ENCODE results near the gene PLEKHN1.

Gene PLEKHN1

GRCh38 chr1:999725-1000356 is 33.6 kb downstream of the PLEKHN1 start, which contains the start of gene HES4:
HES4 (minus strand) TSS chr1:1000097; CDS start chr1:999973, 124 bp downstream.
- peak; percentile 94 for DNase-seq
- peak within 1 kb of the TSS; percentile 83 for H3K9ac ChIP-seq (ENCODE audit: low read length)

DNA sequence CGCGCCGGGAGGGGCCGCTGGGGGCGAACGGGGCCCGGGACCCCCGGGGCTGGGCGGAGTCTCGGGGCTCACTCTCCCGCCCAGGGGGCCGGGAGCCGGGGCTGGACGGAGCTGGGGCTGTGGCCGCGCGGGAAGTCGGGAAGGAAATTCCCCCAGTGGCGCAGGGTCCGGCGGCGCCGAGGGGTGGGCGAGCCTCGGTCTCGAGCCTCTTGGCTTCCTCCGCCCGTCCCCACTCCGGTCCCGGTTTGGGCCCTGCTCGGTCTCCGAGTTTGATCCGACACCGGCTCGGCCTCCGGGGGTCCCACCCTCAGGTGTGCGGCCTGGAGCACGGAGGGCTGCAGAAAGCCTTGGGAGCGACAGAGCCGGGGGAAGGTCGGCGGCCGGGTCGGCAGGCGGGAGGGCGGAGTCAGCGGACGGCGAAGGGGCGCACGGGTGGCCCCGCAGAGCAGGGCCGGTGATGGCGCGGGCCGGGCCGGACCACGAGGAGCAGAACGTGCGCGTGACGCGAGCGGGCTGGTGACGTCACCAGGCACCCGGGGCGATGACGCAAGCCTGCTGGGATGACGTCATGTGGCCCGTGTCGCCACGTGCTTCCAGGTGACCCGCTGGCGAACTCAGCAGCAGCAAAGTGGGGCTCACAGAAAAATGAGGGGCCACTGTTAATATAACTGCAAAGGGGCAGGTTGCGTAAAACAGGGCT is 34.2 kb downstream of the PLEKHN1 start:
- Histone ChIP-seq H3K4ac (ENCODE audit: low read depth in 1 of 2, low read length in 2 of 2) (peak overlapping the region; percentile 85 to 97), H3K27me3 (ENCODE audit: control insufficient read depth in 1 of 2, insufficient read depth in 1 of 2, low read length in 2 of 2) (peaks cover 16 to 82% of the 10 kb centered on the region in 2 experiments), H3K9me3 (ENCODE audit: control insufficient read depth, low read length) (no peaks in the 10 kb centered on the region), H3K27ac (ENCODE audit: low read length, poor library complexity, severe bottlenecking) (no peak overlapping the region), H2AFZ (ENCODE audit: low read depth, low read length) (peak overlapping the region; percentile 78), H2BK15ac (ENCODE audit: low read depth, poor library complexity, severe bottlenecking) (peak overlapping the region; percentile 87), H2BK5ac (ENCODE audit: low read depth, low read length, poor library complexity, severe bottlenecking) (no peak overlapping the region), H2AK5ac (ENCODE audit: low read length, severe bottlenecking) (no peak overlapping the region), H4K8ac (ENCODE audit: low read length) (peak overlapping the region; percentile 71), H3K9ac (ENCODE audit: low read length) (peak overlapping the region; percentile 83), H3K4me3 (ENCODE audit: insufficient read depth in 1 of 2, low read depth in 1 of 2, low read length in 2 of 2) (peak overlapping the region; percentile 55 to 71), H3K4me1 (ENCODE audit: control insufficient read depth, insufficient read depth, low read depth, low read length) (peaks cover 55% of the 10 kb centered on the region), H3K23ac (ENCODE audit: low read length in 2 of 2) (peak overlapping the region in 1 of 2 experiments; percentile 94), H3K14ac (ENCODE audit: low read length in 2 of 2) (peak overlapping the region in 1 of 2 experiments; percentile 86), H4K91ac (ENCODE audit: low read length) (peak overlapping the region; percentile 80), H2BK12ac (ENCODE audit: low read length in 2 of 2) (peak overlapping the region in 1 of 2 experiments; percentile 90), H3K79me1 (replicated peaks; ENCODE audit: low read length, poor library complexity, severe bottlenecking) (peaks cover 4% of the 10 kb centered on the region), H3K36me3 (ENCODE audit: control insufficient read depth in 1 of 2, insufficient read depth in 2 of 2, low read depth in 1 of 2, low read length in 2 of 2) (peaks cover 0 to 11% of the 10 kb centered on the region in 2 experiments), H2BK120ac (ENCODE audit: low read depth, low read length) (peak overlapping the region; percentile 95), H3K18ac (ENCODE audit: low read depth in 1 of 2, low read length in 2 of 2) (peak overlapping the region; percentile 82 to 98), H3K4me2 (ENCODE audit: low read length, poor library complexity, severe bottlenecking) (peak overlapping the region; percentile 99)
- under 1% methylated on average over 70 of the region's 75 CpGs for WGBS
- peak; percentile 90 for DNase-seq

More at GRCh38 chr1:999725-1000356, 33.6 kb downstream of the PLEKHN1 start, which contains the start of gene HES4:
- peaks cover 4% of the 10 kb centered on the region for H3K79me1 ChIP-seq (replicated peaks; ENCODE audit: low read length, poor library complexity, severe bottlenecking)
- H4K91ac ChIP-seq (ENCODE audit: low read length) = peak within 1 kb of the TSS; percentile 80
- H3K27ac ChIP-seq (ENCODE audit: low read length, poor library complexity, severe bottlenecking) = no peak within 1 kb of the TSS
- peak within 1 kb of the TSS in 1 of 2 experiments; percentile 90 for H2BK12ac ChIP-seq (ENCODE audit: low read length in 2 of 2)
- no peak within 1 kb of the TSS for H2BK5ac ChIP-seq (ENCODE audit: low read depth, low read length, poor library complexity, severe bottlenecking)
- H2AK5ac ChIP-seq (ENCODE audit: low read length, severe bottlenecking) = no peak within 1 kb of the TSS
- H3K14ac ChIP-seq (ENCODE audit: low read length in 2 of 2) = peak within 1 kb of the TSS in 1 of 2 experiments; percentile 86
- peak within 1 kb of the TSS; percentile 95 for H2BK120ac ChIP-seq (ENCODE audit: low read depth, low read length)
- H2BK15ac ChIP-seq (ENCODE audit: low read depth, poor library complexity, severe bottlenecking) = peak within 1 kb of the TSS; percentile 87
- H3K36me3 ChIP-seq (ENCODE audit: control insufficient read depth in 1 of 2, insufficient read depth in 2 of 2, low read depth in 1 of 2, low read length in 2 of 2) = peaks cover 0 to 11% of the 10 kb centered on the region in 2 experiments
- peak within 1 kb of the TSS; percentile 82 to 98 for H3K18ac ChIP-seq (ENCODE audit: low read depth in 1 of 2, low read length in 2 of 2)
- H3K4me2 ChIP-seq (ENCODE audit: low read length, poor library complexity, severe bottlenecking) = peak within 1 kb of the TSS; percentile 99
- peak within 1 kb of the TSS; percentile 75 for H4K8ac ChIP-seq (ENCODE audit: low read length)
- peaks cover 16 to 82% of the 10 kb centered on the region in 2 experiments for H3K27me3 ChIP-seq (ENCODE audit: control insufficient read depth in 1 of 2, insufficient read depth in 1 of 2, low read length in 2 of 2)
- under 1% methylated on average over 64 of the region's 95 CpGs for WGBS
- H3K4me3 ChIP-seq (ENCODE audit: insufficient read depth in 1 of 2, low read depth in 1 of 2, low read length in 2 of 2) = peak within 1 kb of the TSS; percentile 55 to 71
- H2AFZ ChIP-seq (ENCODE audit: low read depth, low read length) = peak within 1 kb of the TSS; percentile 78
- peak within 1 kb of the TSS in 1 of 2 experiments; percentile 100 for H3K23ac ChIP-seq (ENCODE audit: low read length in 2 of 2)
- no peaks in the 10 kb centered on the region for H3K9me3 ChIP-seq (ENCODE audit: control insufficient read depth, low read length)
- peaks cover 48% of the 10 kb centered on the region for H3K4me1 ChIP-seq (ENCODE audit: control insufficient read depth, insufficient read depth, low read depth, low read length)
- H3K4ac ChIP-seq (ENCODE audit: low read depth in 1 of 2, low read length in 2 of 2) = peak within 1 kb of the TSS; percentile 85 to 97

DNA sequence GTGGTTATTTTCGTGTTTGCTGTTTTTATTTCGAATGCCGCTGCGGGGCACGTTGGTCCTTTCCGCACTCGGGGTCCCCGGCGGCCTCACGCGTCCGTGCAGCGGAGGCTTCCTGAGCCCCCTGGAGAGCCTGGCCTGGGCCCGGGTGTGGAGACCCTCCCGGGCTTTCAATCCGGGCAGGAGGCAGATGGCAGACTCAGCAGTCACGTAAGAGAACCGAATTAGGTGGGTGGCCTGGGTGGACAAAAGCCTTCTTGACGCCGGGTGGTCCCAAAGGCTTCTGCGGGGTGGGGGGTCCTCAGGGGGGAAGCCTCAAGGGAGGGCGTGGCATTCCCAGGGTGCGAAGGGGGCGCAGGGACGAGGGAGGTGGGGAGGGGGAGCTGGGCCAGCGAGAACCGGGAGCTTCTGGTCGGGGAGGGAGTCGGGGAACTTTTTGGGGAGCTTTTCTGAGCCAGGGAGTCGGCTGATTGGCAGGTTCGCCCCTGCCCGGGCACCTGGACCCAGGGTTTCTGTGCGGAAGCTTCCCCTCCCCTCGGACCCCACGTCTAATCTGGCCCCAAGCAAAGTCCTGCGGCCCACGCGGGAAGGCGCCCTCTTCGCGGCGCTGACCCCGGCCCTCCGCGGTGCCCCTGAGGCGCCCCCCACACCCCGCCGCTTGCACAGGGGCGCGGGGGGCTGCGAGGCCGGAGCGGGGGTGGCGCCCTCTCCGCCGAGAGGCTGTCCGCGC is 34.9 kb downstream of the PLEKHN1 start:
- Histone ChIP-seq H3K9ac (ENCODE audit: low read length) (peak overlapping the region; percentile 83), H4K91ac (ENCODE audit: low read length) (no peak overlapping the region), H3K9me3 (ENCODE audit: control insufficient read depth, low read length) (no peaks in the 10 kb centered on the region), H3K27ac (ENCODE audit: low read length, poor library complexity, severe bottlenecking) (no peak overlapping the region), H2AFZ (ENCODE audit: low read depth, low read length) (no peak overlapping the region), H3K4me3 (ENCODE audit: insufficient read depth in 1 of 2, low read depth in 1 of 2, low read length in 2 of 2) (peak overlapping the region; percentile 47 to 55), H3K23ac (ENCODE audit: low read length in 2 of 2) (no peak overlapping the region), H2BK15ac (ENCODE audit: low read depth, poor library complexity, severe bottlenecking) (peak overlapping the region; percentile 75), H2BK12ac (ENCODE audit: low read length in 2 of 2) (peak overlapping the region in 1 of 2 experiments; percentile 90), H2BK120ac (ENCODE audit: low read depth, low read length) (peak overlapping the region; percentile 46), H3K18ac (ENCODE audit: low read depth in 1 of 2, low read length in 2 of 2) (peak overlapping the region; percentile 34 to 35), H3K4me2 (ENCODE audit: low read length, poor library complexity, severe bottlenecking) (peak overlapping the region; percentile 99), H2AK5ac (ENCODE audit: low read length, severe bottlenecking) (no peak overlapping the region), H3K36me3 (ENCODE audit: control insufficient read depth in 1 of 2, insufficient read depth in 2 of 2, low read depth in 1 of 2, low read length in 2 of 2) (peaks cover 0 to 11% of the 10 kb centered on the region in 2 experiments), H4K8ac (ENCODE audit: low read length) (peak overlapping the region; percentile 75), H3K79me1 (replicated peaks; ENCODE audit: low read length, poor library complexity, severe bottlenecking) (peaks cover 4% of the 10 kb centered on the region), H3K4ac (ENCODE audit: low read depth in 1 of 2, low read length in 2 of 2) (peak overlapping the region in 1 of 2 experiments; percentile 57), H3K27me3 (ENCODE audit: control insufficient read depth in 1 of 2, insufficient read depth in 1 of 2, low read length in 2 of 2) (peaks cover 16 to 83% of the 10 kb centered on the region in 2 experiments), H3K4me1 (ENCODE audit: control insufficient read depth, insufficient read depth, low read depth, low read length) (peaks cover 57% of the 10 kb centered on the region), H2BK5ac (ENCODE audit: low read depth, low read length, poor library complexity, severe bottlenecking) (no peak overlapping the region), H3K14ac (ENCODE audit: low read length in 2 of 2) (no peak overlapping the region)
- DNase-seq = no peak
- 4% methylated on average over 37 of the region's 58 CpGs for WGBS
